Measurements from ENCODE around the gene SNX27.

GRCh38 chr1:151618470-151618869, 6.6 kb downstream of the SNX27 start:
- TF ChIP-seq POLR2A (IDR thresholded peaks at IDR 0.05; ENCODE audit: low read depth, low read length) = no peak
- TF ChIP-seq POLR2AphosphoS5 (IDR thresholded peaks at IDR 0.05; ENCODE audit: low read depth, low read length) = no peak
- TF ChIP-seq TAF1 (IDR thresholded peaks at IDR 0.05; ENCODE audit: low read depth, low read length) = no peak
- no peak for TF ChIP-seq PAX5 (IDR thresholded peaks at IDR 0.05; ENCODE audit: insufficient read depth, low read length, severe bottlenecking)
